Stimulated activated CD4-positive, alpha-beta T cell treated with anti-CD3 and anti-CD28 coated beads, Interleukin-1b, Interleukin-23, amount 100 ng/mL, for 24 hours (primary cell): ENCODE results near the gene ATG4B.
"Not testable (repeated sequence)": the region's sequence is repeated elsewhere in the genome, so short reads cannot be mapped to it uniquely, and the experiment has no call there.

ENCODE experiments used
- DNase-seq, 4 experiments: peaks; one replicate each; pipeline ENCODE4 v3.0.0-alpha.2; 2020; ENCODE audit warnings: low read depth in 4 of 4, low spot score in 1 of 4

The ATG4B gene

GRCh38 chr2:241637018-241637794 is at the start of gene ATG4B, which contains the start of gene THAP4:
TSS of gene ATG4B (plus strand) at chr2:241637693. CDS start at chr2:241637715, 22 bp downstream.
TSS of gene THAP4 (minus strand) at chr2:241637158. CDS start at chr2:241637017, 141 bp downstream.
- peak; percentile 47 to 72 (median 61) for DNase-seq

- not testable (repeated sequence) for DNase-seq
These were observed 47.6 kb upstream of the ATG4B start for GRCh38 chr2:241589863-241590262.

GRCh38 chr2:241590496-241591455 is 46.7 kb upstream of the ATG4B start:
- DNase-seq = not testable (repeated sequence)

- no peak for DNase-seq
These were observed 45.2 kb upstream of the ATG4B start for GRCh38 chr2:241592126-241592845.

- no peak for DNase-seq
These were observed 44.2 kb upstream of the ATG4B start for GRCh38 chr2:241593271-241593670.

GRCh38 chr2:241595600-241596140 is 41.8 kb upstream of the ATG4B start:
- DNase-seq = no peak

GRCh38 chr2:241597561-241597960 is 39.9 kb upstream of the ATG4B start:
- DNase-seq = no peak

- no peak for DNase-seq
These were observed 39.4 kb upstream of the ATG4B start for GRCh38 chr2:241598061-241598460.

GRCh38 chr2:241598487-241598886 is 39.0 kb upstream of the ATG4B start:
- no peak for DNase-seq

- DNase-seq = no peak
These were observed 37.9 kb upstream of the ATG4B start for GRCh38 chr2:241599615-241600014.

GRCh38 chr2:241601841-241602240 is 35.7 kb upstream of the ATG4B start:
- no peak for DNase-seq

- no peak for DNase-seq
These were observed 34.8 kb upstream of the ATG4B start for GRCh38 chr2:241602720-241603119.

- DNase-seq = no peak
These were observed 33.8 kb upstream of the ATG4B start for GRCh38 chr2:241603686-241604085.

- DNase-seq = no peak
These were observed 31.3 kb upstream of the ATG4B start for GRCh38 chr2:241606186-241606585.

- no peak for DNase-seq
These were observed 30.2 kb upstream of the ATG4B start for GRCh38 chr2:241607162-241607885.

GRCh38 chr2:241608881-241609280 is 28.6 kb upstream of the ATG4B start:
- no peak for DNase-seq

- peak; percentile 73 to 87 (median 82) for DNase-seq
These were observed 27.4 kb upstream of the ATG4B start for GRCh38 chr2:241609859-241610793.

- no peak for DNase-seq
These were observed 26.4 kb upstream of the ATG4B start for GRCh38 chr2:241611062-241611461.
